Tibial nerve (tissue), 4 donors: ENCODE results near the gene KLHL26. TPM values are rescaled to one million over a fixed set of nuclear protein-coding genes. Genes with fewer than 3 reads are reported as not detected.

Experiments used
- DNase-seq, 2 donors: peaks; one replicate each; pipeline ENCODE4 v3.0.0-alpha.2; 2019; ENCODE audit warnings: low spot score in 2 of 2
- H3K27ac ChIP-seq, 4 donors: fragments of 200-600 bp; sonication (generic) in 3 of 4; one replicate each; pipeline ENCODE4 v1.5.1; 2017 to 2019; ENCODE audit warnings: mild to moderate bottlenecking in 1 of 4
- H3K27me3 ChIP-seq, 2 donors: fragments of 200-600 bp; sonication (generic) in 1 of 2; one replicate each; pipeline versions ENCODE4 v1.5.1 to v1.6.0; 2017 to 2019
- H3K36me3 ChIP-seq, 3 donors: fragments of 200-600 bp; sonication (generic); one replicate each; pipeline ENCODE4 v1.5.1; 2018 to 2019
- H3K4me1 ChIP-seq, 4 donors: fragments of 200-600 bp; sonication (generic) in 3 of 4; one replicate each; pipeline ENCODE4 v1.5.1; 2017 to 2019
- H3K4me3 ChIP-seq, 4 donors: fragments of 200-600 bp; sonication (generic) in 3 of 4; one replicate each; pipeline ENCODE4 v1.5.1; 2017 to 2019; ENCODE audit warnings: mild to moderate bottlenecking in 1 of 4, moderate library complexity in 1 of 4
- H3K9me3 ChIP-seq, 4 donors: fragments of 200-600 bp; sonication (generic) in 3 of 4; one replicate each; pipeline ENCODE4 v1.5.1; 2017 to 2019
- EP300 ChIP-seq, 2 donors: sonication (generic); formaldehyde crosslinking; IDR thresholded peaks; one replicate each; pipeline ENCODE4 v1.6.1; 2017; ENCODE audit warnings: antibody characterized with exemption in 2 of 2, mild to moderate bottlenecking in 1 of 2
- POLR2A ChIP-seq, 2 donors: fragments of 450-650 bp; IDR thresholded peaks; one replicate each; pipeline ENCODE4 v1.6.1; 2017; ENCODE audit warnings: antibody characterized with exemption in 2 of 2, mild to moderate bottlenecking in 2 of 2, moderate library complexity in 2 of 2
- WGBS, 2 donors: methylation state at CpG; one replicate each; pipeline ENCODE4 v1.1.5; 2018; 5-methylcytosine and 5-hydroxymethylcytosine counted together
- total RNA-seq, 4 donors: library from RNA; depleted of rRNA; stranded (reverse); fragments of >200 nt; gene quantifications; one replicate each; pipeline ENCODE4 v1.1.0, GENCODE V29; 2016
- TF ChIP-seq, protein P1 (sequence below), 5 experiments: fragments of 200-600 bp in 3 of 5; fragments of 450-650 bp in 2 of 5; sonication (generic) in 3 of 5; IDR thresholded peaks; one replicate each; pipeline ENCODE4 v1.5.1; 2016 to 2019; ENCODE audit warnings: antibody characterized with exemption in 5 of 5, mild to moderate bottlenecking in 3 of 5, moderate library complexity in 2 of 5

The KLHL26 gene
- total RNA-seq, 4 donors from 2014 or later, result 12.9 to 38.4 (median 15.1) TPM

DNA sequence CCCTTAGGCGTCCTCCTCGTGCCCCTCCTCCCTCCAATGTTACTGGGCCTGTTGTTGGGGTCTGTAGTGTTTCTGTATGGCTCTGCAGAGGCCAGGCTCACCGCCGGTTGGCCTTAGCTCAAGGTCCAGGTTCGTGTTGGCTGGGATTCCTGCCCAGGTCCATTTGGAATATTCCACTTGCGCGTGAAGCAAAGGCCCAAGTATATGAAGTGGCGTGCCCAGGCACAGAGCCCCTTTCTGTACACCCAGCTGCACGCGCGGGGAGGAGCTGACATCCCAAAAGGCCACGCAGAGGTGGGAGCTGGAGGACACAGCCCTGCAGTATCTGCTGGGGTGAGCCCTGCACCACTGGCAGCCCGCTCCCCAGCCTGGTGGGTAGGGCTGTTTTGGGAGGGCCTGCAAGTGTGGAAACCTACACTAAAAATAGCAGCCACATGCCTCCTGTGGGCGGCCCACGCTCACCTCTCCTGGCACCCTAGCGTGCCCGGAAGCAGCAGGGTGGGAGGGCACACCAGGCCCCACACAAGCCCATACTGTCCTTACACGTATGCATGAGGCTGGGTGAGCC, 76.8 kb downstream of the KLHL26 start:
- no peak overlapping the region for H3K27ac ChIP-seq
- no peaks in the 10 kb centered on the region for H3K27me3 ChIP-seq
- no peak overlapping the region for H3K4me3 ChIP-seq
- peaks cover 0 to 6% (median 0%) of the 10 kb centered on the region in 3 donors for H3K36me3 ChIP-seq
- no peak for DNase-seq
- H3K4me1 ChIP-seq, result peaks cover 0 to 46% (median 4%) of the 10 kb centered on the region in 4 donors
- H3K9me3 ChIP-seq, result no peaks in the 10 kb centered on the region
- 82 to 88% methylated on average over 18 of the region's 18 CpGs for WGBS, 2 donors
- TF ChIP-seq, protein P1, sequence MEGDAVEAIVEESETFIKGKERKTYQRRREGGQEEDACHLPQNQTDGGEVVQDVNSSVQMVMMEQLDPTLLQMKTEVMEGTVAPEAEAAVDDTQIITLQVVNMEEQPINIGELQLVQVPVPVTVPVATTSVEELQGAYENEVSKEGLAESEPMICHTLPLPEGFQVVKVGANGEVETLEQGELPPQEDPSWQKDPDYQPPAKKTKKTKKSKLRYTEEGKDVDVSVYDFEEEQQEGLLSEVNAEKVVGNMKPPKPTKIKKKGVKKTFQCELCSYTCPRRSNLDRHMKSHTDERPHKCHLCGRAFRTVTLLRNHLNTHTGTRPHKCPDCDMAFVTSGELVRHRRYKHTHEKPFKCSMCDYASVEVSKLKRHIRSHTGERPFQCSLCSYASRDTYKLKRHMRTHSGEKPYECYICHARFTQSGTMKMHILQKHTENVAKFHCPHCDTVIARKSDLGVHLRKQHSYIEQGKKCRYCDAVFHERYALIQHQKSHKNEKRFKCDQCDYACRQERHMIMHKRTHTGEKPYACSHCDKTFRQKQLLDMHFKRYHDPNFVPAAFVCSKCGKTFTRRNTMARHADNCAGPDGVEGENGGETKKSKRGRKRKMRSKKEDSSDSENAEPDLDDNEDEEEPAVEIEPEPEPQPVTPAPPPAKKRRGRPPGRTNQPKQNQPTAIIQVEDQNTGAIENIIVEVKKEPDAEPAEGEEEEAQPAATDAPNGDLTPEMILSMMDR (IDR thresholded peaks at IDR 0.05), result no peak
- TF ChIP-seq POLR2A (IDR thresholded peaks at IDR 0.05), result no peak
- TF ChIP-seq EP300 (IDR thresholded peaks at IDR 0.05), result no peak

DNA sequence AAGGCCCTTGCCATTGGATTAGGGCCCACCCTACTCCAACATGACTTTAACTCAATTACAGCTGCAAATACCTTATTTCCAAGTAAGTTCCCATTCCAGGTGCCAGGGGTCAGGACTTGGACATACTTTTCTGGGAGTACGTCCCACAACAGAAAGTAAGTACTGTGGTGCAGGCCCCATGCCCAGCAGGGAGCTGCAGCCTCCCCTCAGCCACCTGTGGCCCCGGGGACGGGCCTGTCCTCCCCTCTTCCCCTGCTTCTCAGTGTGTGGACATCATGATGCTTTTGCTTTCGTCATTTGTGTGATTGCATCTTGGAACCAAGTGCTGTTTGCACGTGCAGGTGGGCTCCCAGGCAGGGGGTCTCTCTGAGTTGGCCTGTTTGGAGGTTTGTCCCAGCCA, 78.6 kb downstream of the KLHL26 start:
- no peak for TF ChIP-seq EP300 (IDR thresholded peaks at IDR 0.05)
- TF ChIP-seq, protein P1 (IDR thresholded peaks at IDR 0.05), result no peak
- no peak for TF ChIP-seq POLR2A (IDR thresholded peaks at IDR 0.05)
- WGBS, 2 donors, result 82 to 94% methylated on average over 5 of the region's 5 CpGs
- H3K4me3 ChIP-seq, result no peak overlapping the region
- no peak for DNase-seq
- no peaks in the 10 kb centered on the region for H3K9me3 ChIP-seq
- H3K4me1 ChIP-seq, result peaks cover 0 to 38% (median 4%) of the 10 kb centered on the region in 4 donors
- H3K27ac ChIP-seq, result no peak overlapping the region
- H3K27me3 ChIP-seq, result no peaks in the 10 kb centered on the region
- H3K36me3 ChIP-seq, result peaks cover 0 to 6% (median 0%) of the 10 kb centered on the region in 3 donors

DNA sequence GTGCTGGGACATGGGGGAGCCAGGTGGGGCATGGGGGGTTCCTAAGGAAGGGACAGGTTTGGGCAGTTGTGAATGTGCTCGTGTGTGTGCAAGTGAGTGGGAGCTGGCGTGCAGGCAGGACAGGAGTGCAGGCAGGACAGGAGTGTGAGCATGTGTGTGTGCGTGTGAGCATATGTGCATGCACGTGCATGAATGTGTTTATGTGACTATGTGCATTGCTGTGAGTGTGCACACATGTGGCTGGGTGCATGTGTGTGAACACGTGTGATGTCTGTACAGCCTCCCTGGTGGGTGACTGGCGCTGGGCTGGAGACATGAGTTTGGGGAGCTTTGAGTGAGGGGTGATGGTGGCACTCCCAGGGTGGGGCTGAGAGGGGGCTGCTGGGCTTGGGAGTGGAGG, 80.0 kb downstream of the KLHL26 start:
- WGBS, 2 donors, result 89 to 92% methylated on average over 6 of the region's 6 CpGs
- Histone ChIP-seq H3K4me3 (no peak overlapping the region), H3K4me1 (peaks cover 0 to 23% (median 0%) of the 10 kb centered on the region in 4 donors), H3K27me3 (no peaks in the 10 kb centered on the region), H3K9me3 (no peaks in the 10 kb centered on the region), H3K27ac (no peak overlapping the region), H3K36me3 (peaks cover 0 to 9% (median 0%) of the 10 kb centered on the region in 3 donors)
- DNase-seq, result no peak
- TF ChIP-seq POLR2A (IDR thresholded peaks at IDR 0.05) (no peak), EP300 (IDR thresholded peaks at IDR 0.05) (no peak)
- TF ChIP-seq, protein P1 (IDR thresholded peaks at IDR 0.05), result no peak

DNA sequence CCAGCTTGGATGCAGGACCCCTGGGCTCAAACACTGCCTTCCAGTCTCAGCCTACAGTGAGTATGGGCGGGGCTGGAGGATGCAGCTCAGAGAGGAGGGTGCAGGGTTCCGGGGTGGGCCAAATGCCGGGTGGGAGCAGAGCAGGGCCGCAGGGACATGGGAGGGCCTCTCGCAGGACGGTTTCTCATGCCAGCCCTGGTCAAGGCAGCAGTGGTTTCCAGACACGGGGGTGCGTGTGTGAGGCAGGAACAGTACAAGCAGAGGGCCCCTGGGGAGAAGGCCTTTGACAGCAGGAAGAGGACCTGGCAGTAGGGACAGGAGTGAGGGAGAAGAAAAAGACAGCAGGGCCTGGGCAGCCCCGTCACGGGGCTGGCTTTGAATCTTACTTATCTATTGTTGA, 80.8 kb downstream of the KLHL26 start:
- H3K27me3 ChIP-seq, result no peaks in the 10 kb centered on the region
- no peak overlapping the region for H3K27ac ChIP-seq
- DNase-seq, result no peak
- H3K4me3 ChIP-seq, result no peak overlapping the region
- 66 to 81% methylated on average over 10 of the region's 10 CpGs for WGBS, 2 donors
- peaks cover 0 to 20% (median 0%) of the 10 kb centered on the region in 4 donors for H3K4me1 ChIP-seq
- no peak for TF ChIP-seq POLR2A (IDR thresholded peaks at IDR 0.05)
- TF ChIP-seq, protein P1 (IDR thresholded peaks at IDR 0.05), result no peak
- no peak for TF ChIP-seq EP300 (IDR thresholded peaks at IDR 0.05)
- no peaks in the 10 kb centered on the region for H3K9me3 ChIP-seq
- peaks cover 0 to 17% (median 0%) of the 10 kb centered on the region in 3 donors for H3K36me3 ChIP-seq

DNA sequence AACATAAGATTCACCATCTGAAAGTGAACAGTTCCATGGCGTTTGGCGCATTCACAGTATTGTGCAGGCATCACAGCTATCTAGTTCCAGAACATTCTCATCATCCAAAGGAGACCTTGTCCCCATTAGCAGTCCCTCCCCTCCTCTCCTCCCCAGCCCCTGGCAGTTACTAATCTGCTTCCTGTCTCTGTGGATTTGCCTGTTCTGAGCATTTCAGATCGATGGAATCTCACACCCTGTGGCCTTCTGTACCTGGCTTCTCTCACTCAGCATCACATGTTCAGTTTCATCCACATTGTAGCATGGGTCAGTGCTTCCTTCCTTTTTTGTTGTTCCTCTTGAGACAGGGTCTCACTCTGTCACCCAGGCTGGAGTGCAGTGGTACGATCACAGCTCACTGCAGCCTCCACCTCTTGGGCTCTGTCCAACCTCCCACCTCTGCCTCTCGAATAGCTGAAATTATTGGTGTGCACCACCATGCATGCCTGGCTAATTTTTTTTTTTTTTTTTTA, 81.2 kb downstream of the KLHL26 start:
- WGBS, 2 donors, result 79 to 83% methylated on average over 5 of the region's 5 CpGs
- no peak for DNase-seq
- TF ChIP-seq POLR2A (IDR thresholded peaks at IDR 0.05), result no peak
- TF ChIP-seq, protein P1 (IDR thresholded peaks at IDR 0.05), result no peak
- TF ChIP-seq EP300 (IDR thresholded peaks at IDR 0.05), result no peak

More for the DNA sequence above, 81.2 kb downstream of the KLHL26 start:
- Histone ChIP-seq H3K27ac (no peak overlapping the region), H3K4me3 (no peak overlapping the region), H3K36me3 (peaks cover 0 to 21% (median 0%) of the 10 kb centered on the region in 3 donors), H3K9me3 (no peaks in the 10 kb centered on the region), H3K27me3 (no peaks in the 10 kb centered on the region), H3K4me1 (peaks cover 0 to 19% (median 0%) of the 10 kb centered on the region in 4 donors)
